Stimulated activated CD8-positive, alpha-beta memory T cell treated with anti-CD3 and anti-CD28 coated beads, Interleukin-7, amount 100 ng/mL, for 24 hours (primary cell): ENCODE data around the gene GNPDA2.
"Not testable (repeated sequence)": the region's sequence is repeated elsewhere in the genome, so short reads cannot be mapped to it uniquely, and the experiment has no call there.

Source experiments
- DNase-seq: peaks from one replicate; pipeline ENCODE4 v3.0.0-alpha.2; 2020; ENCODE audit warnings: low read depth

Gene GNPDA2

GRCh38 chr4:44726038-44726871 lies at the start of gene GNPDA2:
Gene GNPDA2 (minus strand): TSS chr4:44726556. CDS start chr4:44722207, 4,349 bp downstream.
- DNase-seq: peak; percentile 55

- no peak for DNase-seq
Measured at GRCh38 chr4:44772340-44772739, 46.0 kb upstream of the GNPDA2 start.

- DNase-seq: no peak
Measured at GRCh38 chr4:44771789-44772188, 45.4 kb upstream of the GNPDA2 start.

- no peak for DNase-seq
Measured at GRCh38 chr4:44766453-44766852, 40.1 kb upstream of the GNPDA2 start.

- no peak for DNase-seq
Measured at GRCh38 chr4:44765116-44765515, 38.8 kb upstream of the GNPDA2 start.

- no peak for DNase-seq
Measured at GRCh38 chr4:44761306-44761705, 35.0 kb upstream of the GNPDA2 start.

GRCh38 chr4:44760142-44760898 lies 34.0 kb upstream of the GNPDA2 start:
- no peak for DNase-seq

- DNase-seq: no peak
Measured at GRCh38 chr4:44756559-44756958, 30.2 kb upstream of the GNPDA2 start.

GRCh38 chr4:44740201-44740600 lies 13.8 kb upstream of the GNPDA2 start:
- DNase-seq: no peak

- no peak for DNase-seq
Measured at GRCh38 chr4:44738615-44739014, 12.3 kb upstream of the GNPDA2 start.

GRCh38 chr4:44736900-44737299 lies 10.5 kb upstream of the GNPDA2 start:
- no peak for DNase-seq

GRCh38 chr4:44728694-44729093 lies 2.3 kb upstream of the GNPDA2 start:
- DNase-seq: not testable (repeated sequence)

- no peak for DNase-seq
Measured at GRCh38 chr4:44727471-44727870, 1.1 kb upstream of the GNPDA2 start.

- no peak for DNase-seq
Measured at GRCh38 chr4:44725726-44726037, 674 bp downstream of the GNPDA2 start.

- DNase-seq: no peak
Measured at GRCh38 chr4:44725166-44725565, 1.2 kb downstream of the GNPDA2 start.

- no peak for DNase-seq
Measured at GRCh38 chr4:44722001-44722400, 4.4 kb downstream of the GNPDA2 start.

- DNase-seq: no peak
Measured at GRCh38 chr4:44720371-44720770, 6.0 kb downstream of the GNPDA2 start.

GRCh38 chr4:44716597-44716996 lies 9.8 kb downstream of the GNPDA2 start:
- no peak for DNase-seq

GRCh38 chr4:44713125-44713524 lies 13.2 kb downstream of the GNPDA2 start:
- DNase-seq: no peak

- no peak for DNase-seq
Measured at GRCh38 chr4:44704673-44705072, 21.7 kb downstream of the GNPDA2 start.

- no peak for DNase-seq
Measured at GRCh38 chr4:44701037-44701436, 25.3 kb downstream of the GNPDA2 start.

GRCh38 chr4:44700427-44700826 lies 25.9 kb downstream of the GNPDA2 start:
- DNase-seq: no peak

GRCh38 chr4:44684648-44685047 lies 41.7 kb downstream of the GNPDA2 start:
- DNase-seq: no peak

- no peak for DNase-seq
Measured at GRCh38 chr4:44679060-44679459, 47.3 kb downstream of the GNPDA2 start.
